ENCODE measurements around the gene LAMA4.

Gene LAMA4

DNA sequence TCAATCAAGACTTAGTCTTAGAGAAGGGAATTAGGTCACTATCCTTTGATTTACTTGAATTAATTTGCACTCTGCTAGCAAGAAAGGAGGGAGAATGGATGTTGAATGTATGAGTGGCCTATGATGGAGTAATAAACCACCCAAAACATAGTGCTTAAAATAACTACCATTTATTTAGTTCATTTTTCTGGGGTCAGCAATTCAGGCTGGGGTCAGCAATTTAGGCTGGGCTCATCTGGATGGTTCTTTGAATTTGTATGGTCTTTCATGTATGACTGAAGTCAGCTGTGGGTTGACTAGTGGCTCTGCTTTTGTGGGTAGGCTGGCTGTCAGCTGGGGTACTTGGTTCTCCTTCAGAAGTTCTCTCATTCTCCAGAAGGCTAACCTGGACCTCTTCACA lies 21.0 kb upstream of the LAMA4 start:
- DNase-seq, result no peak

DNA sequence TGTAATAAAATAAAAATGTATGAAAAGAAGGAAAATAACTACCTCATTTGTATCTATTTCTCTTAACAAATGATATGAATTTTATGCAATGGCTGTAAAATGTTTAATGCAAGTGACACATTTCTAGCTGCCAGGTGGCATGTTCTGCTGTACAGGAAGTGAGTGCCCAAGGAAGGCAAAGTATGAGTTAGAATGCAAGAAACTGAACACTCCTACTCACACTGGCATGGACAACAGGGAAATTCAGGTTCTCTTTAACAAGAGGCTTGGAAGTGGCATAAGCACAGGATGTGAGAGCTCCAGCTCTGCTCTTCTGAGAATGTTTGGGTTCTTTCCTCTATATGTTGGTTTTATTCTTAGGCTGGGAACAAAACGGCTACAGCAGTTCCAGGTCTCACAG lies 20.4 kb upstream of the LAMA4 start:
- no peak for DNase-seq

DNA sequence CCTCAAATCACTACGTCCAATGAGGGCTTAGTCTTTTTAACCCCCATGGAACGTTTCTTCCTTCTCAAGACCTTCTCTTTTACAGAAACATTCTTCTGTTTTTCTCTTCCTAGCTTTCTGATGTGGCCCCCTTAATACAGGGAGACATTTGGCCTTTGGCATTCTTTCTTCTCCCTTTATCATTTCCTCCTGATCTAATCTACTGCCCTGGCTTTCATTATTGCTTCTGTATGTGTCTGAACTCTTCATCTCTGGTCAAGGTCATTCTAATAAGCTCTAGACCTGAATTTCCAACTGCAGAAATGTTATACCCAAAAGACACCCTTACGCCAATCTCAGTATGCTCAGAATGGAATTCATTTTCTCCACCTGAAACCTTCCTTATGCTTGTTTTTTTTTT lies 18.4 kb upstream of the LAMA4 start:
- DNase-seq, result no peak

DNA sequence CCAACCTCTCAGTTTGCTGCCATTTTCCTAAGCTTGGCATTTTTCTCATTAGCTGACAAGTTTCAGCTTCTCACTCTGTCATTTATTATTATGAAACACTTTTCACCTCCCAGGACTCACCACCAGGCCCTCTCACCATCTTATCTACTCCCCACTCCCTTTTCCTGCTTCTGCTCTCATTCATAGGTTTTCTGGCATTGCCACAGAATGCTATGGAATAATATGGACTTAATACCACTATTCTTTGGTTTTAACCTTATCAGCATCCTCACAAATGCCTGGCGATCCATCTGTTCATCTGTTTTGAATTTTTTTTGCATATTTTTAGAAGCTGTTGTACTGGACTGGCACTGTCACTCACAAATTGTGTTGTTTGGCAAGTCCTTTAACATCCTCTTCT lies 16.4 kb upstream of the LAMA4 start:
- DNase-seq, result no peak

DNA sequence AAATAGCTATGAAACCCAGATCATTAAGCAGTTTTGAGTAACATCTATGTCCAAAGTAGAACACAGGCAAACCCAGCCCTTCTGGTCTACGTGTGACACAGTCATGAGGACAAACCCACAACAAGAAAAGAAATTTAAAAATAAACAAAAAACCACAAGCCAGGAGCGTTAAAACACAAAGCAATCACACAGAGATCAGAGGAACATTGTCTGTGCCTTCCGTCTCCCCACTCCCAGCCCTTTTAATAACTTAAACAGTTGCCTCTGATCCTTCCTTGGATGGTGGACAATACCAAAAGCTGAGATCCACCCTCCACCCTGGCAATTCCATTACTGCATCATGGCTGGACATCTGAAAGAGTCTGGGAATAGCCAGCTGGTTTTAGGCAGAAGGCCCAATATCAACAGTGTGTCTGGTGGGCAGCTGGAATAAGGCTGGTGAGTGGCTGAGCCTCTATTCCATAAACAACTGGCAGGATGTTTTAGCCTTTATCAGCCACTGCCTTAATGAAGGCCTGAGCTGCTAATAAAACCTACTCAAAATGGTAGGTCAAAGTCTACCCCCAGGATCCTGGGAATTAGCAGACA lies 15.7 kb upstream of the LAMA4 start:
- DNase-seq, result no peak

DNA sequence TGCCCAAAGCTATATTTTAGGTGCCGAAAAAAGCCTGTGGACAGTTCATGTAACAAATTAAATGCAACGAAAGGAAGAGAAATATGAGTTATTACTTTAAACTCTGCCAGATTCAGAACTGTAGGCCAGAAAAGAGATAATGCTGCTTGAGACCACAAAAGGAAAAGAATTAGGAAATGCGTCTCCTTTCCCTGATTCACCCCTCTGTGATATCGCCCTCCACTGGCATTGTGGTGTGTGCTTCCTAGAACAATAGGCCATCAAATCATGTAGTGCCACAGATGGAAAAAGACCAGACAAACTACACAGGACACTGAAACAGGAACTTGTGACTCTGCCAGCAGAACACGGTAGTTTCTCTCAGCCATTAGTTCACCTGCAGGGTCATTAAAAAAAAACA lies 14.7 kb upstream of the LAMA4 start:
- no peak for DNase-seq

DNA sequence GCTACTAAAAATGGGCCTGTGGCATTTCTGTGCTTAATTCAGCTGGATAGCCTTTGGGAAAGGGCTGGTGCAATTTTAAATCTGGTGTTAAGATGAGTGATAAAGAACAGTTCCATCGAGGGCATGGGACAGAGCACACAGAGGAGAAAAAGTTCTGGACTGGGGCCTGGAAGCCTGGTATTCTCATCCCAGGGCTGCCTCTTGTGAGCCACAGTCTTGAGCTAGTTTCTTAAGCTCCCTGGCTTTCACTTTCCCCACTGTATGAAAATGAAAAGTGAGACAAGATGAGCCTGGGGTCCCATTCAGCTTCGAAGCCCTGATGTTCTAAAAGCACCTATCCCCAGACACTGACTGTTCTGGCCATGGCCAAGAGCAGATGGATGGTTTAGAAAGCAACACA lies 14.3 kb upstream of the LAMA4 start:
- DNase-seq, result no peak

DNA sequence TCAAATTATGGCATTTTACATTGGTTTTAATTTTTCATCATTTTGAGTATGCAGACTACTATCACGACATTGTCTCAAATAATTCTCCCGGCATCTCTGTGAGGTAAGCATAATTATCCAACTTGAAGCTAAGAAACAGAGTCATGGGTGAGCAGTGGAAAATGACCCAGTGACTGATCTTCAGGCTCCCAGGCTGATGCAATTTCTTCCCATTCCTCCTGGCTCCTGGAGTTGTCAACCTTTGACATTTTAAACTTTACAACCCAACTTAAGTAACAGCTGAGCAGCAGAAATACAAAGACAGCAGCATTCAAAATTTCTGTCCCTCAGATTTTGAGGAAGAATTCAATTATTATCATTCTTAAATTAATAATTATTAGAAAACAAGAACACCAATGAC lies 13.7 kb upstream of the LAMA4 start:
- no peak for DNase-seq

DNA sequence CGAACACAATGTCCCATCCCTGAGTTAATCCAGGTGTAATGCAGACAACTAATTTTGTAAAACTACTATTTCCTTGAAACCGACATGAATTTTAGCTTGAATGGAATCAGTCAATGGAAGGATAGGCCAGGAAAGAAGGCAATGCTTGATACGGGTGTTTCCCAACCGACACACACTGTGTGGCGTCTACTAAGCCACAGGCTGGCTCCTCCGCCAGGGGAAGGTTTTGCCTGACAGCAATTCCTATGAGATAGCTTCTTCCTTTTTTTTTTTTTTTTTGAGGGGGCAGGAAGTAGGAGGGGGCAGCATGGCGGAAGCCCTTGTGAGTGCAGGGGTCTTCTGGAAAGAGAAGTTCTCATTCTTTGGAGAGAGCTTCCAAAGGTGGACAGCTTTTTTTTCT lies 12.0 kb upstream of the LAMA4 start:
- no peak for DNase-seq

DNA sequence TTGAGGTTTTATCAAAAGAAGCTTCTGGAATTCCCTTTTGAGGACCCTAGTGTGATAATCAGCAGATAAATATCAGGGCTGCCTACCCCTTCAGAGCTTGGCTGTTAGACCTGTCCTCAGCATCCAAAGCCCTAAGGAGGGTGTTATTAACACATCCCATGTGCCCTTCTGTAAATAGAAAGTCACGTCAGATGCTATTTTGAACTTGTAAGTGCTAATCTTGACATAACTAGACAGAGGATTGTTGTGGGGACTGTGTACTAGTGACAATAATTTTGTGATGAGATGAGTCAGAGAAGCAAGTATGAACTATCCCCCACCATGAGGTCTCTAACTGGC lies 4.9 kb upstream of the LAMA4 start:
- no peak for DNase-seq

DNA sequence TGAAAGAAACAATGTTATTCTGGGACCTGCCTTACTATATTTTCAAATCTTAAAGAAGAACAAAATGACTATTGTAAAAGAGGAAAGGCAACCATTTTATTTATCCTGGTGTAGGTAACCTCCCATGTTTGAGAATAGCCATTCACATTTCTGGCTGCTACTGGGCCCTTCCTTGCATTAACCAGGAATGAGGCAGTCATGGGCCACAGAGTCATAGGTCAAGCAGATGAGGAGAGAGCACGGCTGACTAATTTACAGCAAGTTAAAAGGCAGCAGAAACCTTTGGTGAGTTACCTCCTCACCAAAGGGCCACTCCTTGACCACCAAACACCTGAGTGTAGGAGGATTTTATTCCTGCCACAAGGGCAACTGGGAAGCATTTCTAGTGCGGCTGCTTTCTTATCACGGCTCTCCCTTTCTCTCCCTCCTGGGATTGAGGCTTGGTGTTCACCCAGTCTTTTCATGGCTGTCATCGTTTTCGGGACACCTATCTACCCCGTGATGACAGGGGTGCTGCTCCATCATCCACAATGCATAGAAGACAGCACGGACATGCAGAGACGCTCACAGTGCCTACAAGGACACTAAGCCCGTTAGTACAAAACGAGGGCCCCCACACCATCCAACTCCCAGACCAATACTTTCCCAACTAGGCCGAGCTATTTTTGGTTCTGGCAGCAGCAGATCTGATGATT lies 4.4 kb upstream of the LAMA4 start:
- DNase-seq, result no peak

DNA sequence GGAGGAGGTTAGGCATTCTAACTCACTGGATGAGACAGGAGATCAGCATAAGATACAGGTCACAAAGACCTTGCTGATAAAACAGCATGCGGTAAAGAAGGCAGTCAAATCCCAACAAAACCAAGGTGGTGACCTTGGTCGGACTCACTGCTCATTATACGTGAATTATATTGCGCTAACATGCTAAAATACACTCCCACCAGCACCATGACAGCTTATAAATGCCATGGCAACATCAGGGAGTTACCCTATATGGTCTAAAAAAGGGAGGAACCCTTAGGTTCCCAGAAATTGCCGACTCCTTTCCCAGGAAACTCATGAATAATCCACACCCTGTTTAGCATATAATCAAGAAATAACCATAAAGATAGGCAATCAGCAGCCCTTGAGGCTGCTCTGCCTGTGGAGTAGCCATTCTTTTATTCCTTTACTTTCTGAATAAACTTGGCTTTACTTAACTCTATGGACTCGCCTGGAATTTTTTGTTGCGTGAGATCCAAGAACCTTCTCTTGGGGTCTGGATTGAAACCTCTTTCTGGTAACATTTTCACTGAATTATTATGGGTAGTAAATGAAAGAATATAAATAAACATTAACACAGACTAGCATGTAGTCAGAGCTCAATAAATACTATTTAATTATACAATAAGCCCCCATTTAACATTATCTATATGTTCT lies 3.0 kb upstream of the LAMA4 start:
- DNase-seq, result no peak

DNA sequence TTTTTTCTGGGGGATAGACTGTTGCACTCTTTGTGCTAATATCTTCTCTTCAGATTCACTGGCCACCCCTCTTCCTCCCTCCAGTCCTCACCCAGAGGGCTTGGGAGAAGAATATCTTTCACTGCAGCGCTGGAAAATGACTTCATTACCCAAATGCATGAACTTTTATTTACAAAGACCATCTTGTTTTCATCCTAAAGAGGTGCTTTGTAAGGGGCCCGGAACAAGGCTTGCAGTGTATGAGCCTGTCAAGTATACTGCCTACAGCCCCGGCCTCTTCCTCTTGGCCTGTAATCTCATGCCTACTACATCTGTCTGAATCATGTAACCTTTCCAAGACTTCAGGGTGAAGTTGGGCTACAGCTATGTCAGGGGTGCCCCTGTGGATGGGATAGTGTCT lies 554 bp upstream of the LAMA4 start:
- DNase-seq, result no peak

DNA sequence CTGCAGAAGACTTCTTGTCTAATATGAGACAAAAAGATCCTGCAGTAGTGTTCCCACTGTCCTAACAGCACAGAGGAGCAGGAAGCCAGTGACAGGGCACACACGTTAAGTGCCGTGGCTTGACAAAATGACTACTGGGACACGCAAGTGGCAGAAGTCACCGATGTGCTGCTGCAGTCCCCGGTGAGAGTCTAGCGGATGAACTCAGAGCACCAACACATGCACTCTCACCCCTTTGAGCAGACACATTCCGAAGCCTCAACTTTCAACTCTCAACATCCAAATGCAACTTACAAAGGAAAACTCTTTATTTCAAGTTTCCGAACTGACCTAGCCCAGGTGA lies 898 bp downstream of the LAMA4 start:
- DNase-seq, result no peak

DNA sequence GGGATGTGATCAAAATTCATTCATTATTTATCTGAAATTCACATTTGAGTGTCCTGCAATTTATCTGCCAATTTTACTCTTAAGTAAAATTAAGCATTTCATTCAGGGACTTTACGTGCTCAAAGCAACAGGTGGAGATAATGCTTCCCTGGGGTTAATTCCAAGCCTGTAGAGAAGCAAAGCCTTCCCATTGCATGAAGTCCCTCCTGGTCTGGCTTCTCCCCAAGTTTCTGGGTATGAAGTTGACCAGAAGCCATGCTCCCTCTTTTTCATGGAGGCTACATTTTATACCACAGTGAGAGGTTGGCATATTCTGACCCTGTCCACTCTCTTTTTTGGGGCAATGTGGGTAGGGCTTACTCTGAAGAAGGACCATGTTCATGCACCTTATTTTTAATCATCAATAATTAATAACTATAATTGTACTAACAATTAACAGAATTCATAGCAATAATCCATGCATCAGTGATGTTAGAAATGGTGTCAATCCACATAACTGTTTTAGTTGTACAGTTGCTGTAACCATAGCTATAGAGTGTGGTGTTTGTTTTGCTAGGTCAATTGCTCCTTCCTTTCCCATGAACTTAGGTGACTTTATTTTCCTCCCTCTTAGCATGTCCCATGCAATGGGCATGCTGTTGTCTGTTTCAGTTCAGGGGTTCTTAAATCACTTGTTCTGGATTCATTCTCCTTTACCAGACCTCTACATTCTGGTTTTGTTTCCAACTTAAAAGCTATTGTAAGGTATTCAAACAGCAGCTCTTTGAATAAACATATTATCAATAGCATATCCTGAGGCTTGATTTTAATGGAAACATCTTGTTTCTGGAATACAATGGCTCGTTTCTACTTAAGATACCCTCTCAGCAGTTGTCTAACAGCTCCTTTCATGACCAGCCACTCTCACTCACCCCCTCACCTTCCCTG lies 1.5 kb downstream of the LAMA4 start:
- DNase-seq, result peak; percentile 9

DNA sequence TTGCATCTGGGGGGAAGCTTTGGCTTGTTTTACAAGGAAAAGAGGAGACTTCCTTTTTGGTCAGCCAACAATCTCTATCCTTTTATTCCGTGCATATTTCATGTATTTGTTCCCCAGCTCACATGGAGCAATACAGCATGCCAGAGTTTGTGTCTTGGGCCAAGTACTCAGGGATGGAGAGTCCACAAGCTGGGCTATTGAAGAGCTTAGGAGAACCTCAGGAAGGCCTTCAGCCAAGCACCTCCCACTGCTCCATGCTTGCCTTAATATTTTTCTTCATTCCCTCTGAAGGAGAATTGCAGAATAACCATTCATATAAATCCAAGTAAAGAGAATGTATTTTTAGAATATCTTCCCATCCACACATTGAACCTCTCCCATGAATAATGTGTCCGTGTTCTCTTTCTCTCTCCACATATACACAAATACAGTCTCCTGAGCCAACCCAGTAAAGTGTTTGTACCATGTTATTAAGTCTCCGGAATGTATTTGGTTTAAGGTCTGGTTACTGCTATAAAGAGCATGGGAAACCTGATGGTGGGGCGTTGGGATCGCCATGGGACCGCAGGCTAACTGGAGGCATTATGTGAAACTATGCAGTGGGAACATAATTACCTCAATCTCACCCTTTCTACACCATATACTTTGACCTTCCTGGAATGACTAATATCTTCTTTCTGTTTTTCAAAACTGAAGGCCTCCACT lies 3.0 kb downstream of the LAMA4 start:
- DNase-seq, result no peak

DNA sequence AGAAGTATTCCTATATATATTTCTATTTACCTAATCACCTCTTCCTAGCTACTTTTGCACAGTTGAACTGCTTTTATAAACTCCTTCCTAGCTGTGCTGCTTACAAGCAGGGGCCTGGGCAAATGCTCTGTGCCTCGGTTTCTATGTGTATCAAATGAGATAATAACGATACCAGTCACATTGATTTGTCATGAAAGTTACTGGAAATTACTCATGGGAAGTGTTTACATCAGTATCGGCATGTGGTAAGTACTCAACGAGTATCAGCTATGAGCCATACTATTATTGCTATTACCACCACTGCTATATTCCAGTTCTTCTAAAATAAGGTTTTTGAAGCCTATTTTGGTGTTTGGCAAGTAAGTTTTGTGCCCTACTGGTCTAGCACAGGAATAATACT lies 4.9 kb downstream of the LAMA4 start:
- no peak for DNase-seq

DNA sequence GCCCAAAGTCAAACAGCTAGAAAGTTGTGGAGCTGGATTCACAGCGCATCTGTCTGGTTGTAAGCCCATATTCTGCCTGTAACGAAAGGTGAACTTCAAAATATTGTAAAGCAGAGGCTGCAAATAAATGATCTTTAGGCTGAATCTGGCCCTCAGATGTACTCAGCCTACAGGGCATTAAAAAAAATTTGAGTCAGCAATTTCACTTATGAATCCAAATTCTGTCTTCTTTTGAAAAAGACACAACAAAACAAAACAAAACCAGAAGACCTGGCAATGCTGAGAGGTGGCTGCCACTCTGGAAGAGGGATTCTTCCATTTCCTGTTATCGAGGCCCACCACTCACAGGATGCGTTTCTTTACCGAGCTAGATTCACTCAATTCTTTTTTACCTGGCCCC lies 7.1 kb downstream of the LAMA4 start:
- DNase-seq, result no peak

DNA sequence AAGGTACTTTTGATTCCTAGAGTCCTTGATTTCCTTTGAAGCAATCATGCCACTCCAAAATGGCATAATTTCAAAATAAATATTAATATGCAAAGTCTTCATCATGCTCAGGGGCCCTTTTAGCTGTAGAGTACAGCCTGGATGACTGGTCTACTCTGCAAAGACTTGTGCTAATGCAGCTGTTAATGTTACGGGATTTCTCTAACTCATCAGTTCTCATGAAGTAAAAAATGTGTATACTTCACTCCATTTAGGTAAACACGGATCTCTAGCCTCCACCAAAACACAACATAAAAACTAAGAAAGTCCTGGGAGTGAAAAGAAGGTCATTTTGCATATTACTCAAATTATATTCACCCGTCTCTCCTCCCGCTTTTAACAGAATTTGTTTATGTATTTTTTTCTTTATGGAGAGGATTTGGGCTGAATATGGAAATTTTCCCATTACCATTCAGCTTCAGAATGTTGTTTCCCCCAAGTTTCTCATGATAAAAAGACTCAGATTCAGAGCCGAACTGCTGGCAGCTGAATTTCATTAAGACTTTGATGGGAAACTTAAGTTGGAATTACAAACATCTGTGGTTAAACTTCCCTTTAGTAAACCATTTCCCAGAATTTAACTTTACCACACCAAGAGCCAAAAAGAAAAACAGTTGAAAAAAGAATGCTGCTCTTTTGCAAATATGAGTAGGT lies 8.7 kb downstream of the LAMA4 start:
- no peak for DNase-seq

DNA sequence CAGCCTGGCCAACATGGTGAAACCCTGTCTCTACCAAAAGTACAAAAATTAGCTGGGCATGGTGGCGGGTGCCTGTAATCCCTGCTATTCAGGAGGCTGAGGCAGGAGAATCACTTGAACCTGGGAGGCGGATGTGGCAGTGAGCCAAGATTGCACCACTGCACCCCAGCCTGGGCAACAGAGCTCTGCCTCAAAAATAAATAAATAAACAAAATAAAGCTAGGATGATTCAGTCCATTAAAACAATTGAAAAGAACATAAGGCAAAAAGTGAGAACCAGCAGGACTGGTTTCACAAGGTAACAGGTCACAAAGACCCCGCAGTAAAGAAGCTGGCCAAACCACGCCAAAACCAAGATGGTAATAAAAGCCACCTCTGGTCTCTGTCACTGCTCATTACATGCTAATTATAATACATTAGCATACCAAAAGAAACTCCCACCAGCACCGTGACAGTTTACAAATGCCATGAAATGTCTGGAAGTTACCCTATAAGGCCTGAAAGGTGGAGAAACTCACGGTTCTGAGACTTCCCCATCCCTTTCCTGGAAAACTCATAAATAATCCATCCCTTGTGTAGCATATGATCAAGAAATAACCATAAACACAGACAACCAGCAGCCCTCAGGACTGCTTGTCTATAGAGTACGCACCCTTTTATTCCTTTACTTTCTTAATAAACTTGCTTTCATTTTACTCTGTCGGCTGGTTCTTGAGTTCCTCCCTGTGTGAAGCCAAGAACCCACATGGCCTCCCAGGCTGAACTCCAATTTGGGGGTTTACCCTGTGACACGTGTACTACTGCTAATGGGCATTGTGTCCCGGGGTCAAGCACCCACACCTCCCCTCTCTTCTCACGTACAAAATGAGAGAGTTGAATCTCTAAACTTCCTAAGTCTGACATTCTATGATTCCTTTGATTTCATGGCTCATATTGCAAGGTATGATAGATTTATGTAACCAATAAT lies 10.2 kb downstream of the LAMA4 start:
- no peak for DNase-seq

DNA sequence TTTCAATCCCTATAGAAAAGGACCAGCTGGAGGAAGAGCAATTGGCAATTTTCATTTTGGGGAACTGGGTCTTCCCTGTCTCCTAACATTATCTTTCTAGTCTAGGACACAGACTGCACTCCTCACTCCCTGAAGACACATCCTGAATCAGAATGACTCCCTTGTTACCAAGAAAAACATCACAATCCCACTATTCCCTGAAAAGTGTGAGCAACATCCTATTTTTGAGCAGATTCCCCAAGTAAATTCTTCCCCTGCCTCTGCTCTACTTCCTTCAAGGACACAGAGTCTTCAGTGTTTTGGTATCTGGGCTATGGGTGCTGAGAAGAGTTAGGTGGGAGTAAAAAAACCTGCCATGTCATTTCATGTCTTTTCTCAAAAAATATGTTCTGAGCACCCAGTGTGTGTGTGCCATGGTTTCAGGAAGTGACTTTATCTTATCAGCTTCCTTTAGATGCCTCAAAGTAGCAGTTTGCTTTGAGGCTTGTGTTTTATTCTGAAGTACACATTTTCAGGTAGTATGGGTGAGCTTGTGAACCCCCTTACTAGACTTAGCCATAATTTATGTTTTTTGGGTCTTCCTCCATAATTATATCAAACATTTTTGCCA lies 12.4 kb downstream of the LAMA4 start:
- DNase-seq, result no peak

All from retina (tissue), 1 donor.